Lower lobe of right lung (tissue), 2 donors: ENCODE data around the gene CELA2A. TPM values are rescaled to one million over a fixed set of nuclear protein-coding genes. Genes with fewer than 3 reads are reported as not detected.
"Not testable (repeated sequence)": the region's sequence is repeated elsewhere in the genome, so short reads cannot be mapped to it uniquely, and the experiment has no call there.

Experiments
- ATAC-seq, 2 donors: fragments of 200-7000 bp; cut with Tn5 transposase; one replicate each; pipeline ENCODE4 v1.9.1; 2020 to 2022; ENCODE audit warnings: mild to moderate bottlenecking in 2 of 2, moderate library complexity in 2 of 2
- DNase-seq: peaks from one replicate; pipeline ENCODE4 v3.0.0-alpha.2; 2020
- H3K27ac ChIP-seq: fragments of 200-600 bp; one replicate; pipeline ENCODE4 v1.8.0; 2022
- H3K27me3 ChIP-seq: fragments of 200-600 bp; one replicate; pipeline ENCODE4 v1.8.0; 2022; ENCODE audit warnings: low read depth
- H3K36me3 ChIP-seq: fragments of 200-600 bp; one replicate; pipeline ENCODE4 v1.8.0; 2022; ENCODE audit warnings: mild to moderate bottlenecking
- H3K4me1 ChIP-seq: fragments of 200-600 bp; one replicate; pipeline ENCODE4 v1.8.0; 2022
- H3K4me3 ChIP-seq: fragments of 200-600 bp; one replicate; pipeline ENCODE4 v1.8.0; 2022; ENCODE audit warnings: mild to moderate bottlenecking
- H3K9me3 ChIP-seq: fragments of 200-600 bp; one replicate; pipeline ENCODE4 v1.8.0; 2022
- intact Hi-C: fragments of 100-400 bp; cut with DNase I; formaldehyde crosslinking; loops from one replicate; pipeline ENCODE4 v1.11.0; 2022
- total RNA-seq: library from RNA; stranded (reverse); fragmentation: NEBNext Ultra II Directional; extraction: Animal tissue kit (Norgen Biotek cat#: 25700); gene quantifications from one replicate; pipeline ENCODE4 v1.2.1, GENCODE V29; 2021
- TF ChIP-seq, protein P1 (sequence below): fragments of 200-600 bp; IDR thresholded peaks from one replicate; pipeline ENCODE4 v1.8.0; 2022; ENCODE audit warnings: antibody characterized with exemption, mild to moderate bottlenecking
- donor health status: DM: no; HTN: yes; CAD: no; lungs with severe emphysema.

The CELA2A gene
- total RNA-seq, 1 donor from 2014 or later, result not detected

DNA sequence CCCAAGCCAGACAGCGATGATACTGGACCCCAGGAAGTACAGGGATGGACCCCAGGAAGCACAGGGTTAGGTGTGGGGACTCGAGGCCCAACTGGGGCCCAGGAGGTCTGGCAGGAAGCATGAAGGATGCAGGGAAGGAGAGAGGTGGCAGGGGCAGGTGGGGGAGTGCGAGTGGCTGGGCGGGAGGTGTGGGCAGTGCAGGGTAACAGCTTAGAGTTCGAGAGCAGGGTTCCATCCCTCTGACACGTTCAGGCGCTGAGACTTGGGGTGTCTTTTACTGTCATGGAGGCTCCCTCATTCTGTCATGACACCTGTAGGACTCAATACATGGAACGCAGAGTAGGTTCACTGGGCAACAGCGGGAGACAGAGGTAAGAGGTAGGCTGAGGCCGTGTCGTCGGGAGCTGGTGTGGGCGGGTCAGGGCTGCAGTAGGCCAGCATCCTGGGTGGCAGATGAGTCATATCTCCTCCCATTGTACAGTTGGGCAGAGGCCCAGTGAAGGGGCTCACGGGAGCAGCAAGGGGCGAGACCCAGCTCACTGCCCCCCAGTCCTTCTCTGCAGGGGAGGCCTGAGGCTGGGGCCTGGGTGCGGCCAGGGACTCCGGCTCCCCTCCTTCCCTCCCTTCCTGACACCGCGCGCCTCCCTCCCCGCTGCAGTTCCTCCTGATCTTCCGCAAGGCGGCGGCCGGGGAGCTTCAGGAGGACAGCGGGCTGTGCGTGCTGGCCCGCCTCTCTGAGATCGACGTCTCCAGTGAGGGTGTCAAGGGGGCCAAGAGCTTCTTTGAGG, 29.8 kb upstream of the CELA2A start:
- Histone ChIP-seq H3K27ac (no peak overlapping the region), H3K9me3 (no peaks in the 10 kb centered on the region), H3K4me3 (no peak overlapping the region), H3K4me1 (peaks cover 6% of the 10 kb centered on the region), H3K27me3 (no peaks in the 10 kb centered on the region), H3K36me3 (peaks cover 60% of the 10 kb centered on the region)
- peak; percentile 3 to 14 for ATAC-seq
- TF ChIP-seq, protein P1, sequence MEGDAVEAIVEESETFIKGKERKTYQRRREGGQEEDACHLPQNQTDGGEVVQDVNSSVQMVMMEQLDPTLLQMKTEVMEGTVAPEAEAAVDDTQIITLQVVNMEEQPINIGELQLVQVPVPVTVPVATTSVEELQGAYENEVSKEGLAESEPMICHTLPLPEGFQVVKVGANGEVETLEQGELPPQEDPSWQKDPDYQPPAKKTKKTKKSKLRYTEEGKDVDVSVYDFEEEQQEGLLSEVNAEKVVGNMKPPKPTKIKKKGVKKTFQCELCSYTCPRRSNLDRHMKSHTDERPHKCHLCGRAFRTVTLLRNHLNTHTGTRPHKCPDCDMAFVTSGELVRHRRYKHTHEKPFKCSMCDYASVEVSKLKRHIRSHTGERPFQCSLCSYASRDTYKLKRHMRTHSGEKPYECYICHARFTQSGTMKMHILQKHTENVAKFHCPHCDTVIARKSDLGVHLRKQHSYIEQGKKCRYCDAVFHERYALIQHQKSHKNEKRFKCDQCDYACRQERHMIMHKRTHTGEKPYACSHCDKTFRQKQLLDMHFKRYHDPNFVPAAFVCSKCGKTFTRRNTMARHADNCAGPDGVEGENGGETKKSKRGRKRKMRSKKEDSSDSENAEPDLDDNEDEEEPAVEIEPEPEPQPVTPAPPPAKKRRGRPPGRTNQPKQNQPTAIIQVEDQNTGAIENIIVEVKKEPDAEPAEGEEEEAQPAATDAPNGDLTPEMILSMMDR, result peak; percentile 22
- DNase-seq, result no peak
- intact Hi-C loops, result no loop called here

DNA sequence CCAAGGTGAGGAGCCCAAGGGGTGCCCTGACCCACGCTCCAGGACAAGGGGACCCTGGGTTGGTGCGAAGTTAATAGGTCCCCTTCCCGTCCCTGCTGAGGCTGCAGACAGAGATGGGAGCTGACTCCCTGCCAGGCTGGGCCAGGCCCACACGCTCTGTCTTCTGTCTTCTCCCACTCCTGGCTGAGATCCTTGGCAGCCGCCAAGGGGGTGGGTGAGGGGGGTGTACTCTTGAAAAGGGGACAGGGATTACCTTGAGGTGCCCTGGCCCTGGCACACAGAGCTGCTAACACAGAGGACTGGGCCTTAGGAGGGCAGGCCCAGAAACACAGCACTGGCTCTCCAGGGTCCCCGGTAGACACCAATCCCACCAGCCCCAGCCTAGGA, 29.3 kb upstream of the CELA2A start:
- peaks cover 60% of the 10 kb centered on the region for H3K36me3 ChIP-seq
- H3K27me3 ChIP-seq, result no peaks in the 10 kb centered on the region
- no peak for DNase-seq
- no peaks in the 10 kb centered on the region for H3K4me1 ChIP-seq
- no peak overlapping the region for H3K4me3 ChIP-seq
- H3K9me3 ChIP-seq, result no peaks in the 10 kb centered on the region
- intact Hi-C loops, result no loop called here
- no peak overlapping the region for H3K27ac ChIP-seq
- TF ChIP-seq, protein P1, result no peak
- no peak for ATAC-seq

DNA sequence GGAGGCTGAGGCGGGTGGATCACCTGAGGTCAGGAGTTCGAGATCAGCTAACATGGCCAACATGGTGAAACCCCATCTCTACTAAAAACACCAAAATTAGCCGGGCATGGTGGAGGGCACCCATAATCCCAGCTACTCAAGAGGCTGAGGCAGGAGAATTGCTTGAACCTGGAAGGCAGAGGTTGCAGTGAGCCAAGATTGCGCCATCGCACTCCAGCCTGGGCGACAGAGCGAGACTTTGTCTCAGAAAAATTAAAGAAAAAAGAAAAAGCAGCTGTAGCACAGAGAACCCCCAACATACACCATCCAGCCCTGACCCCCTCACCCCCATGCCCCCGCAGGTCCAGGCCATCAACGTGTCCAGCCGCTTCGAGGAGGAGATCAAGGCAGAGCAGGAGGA, 28.3 kb upstream of the CELA2A start:
- H3K9me3 ChIP-seq, intact Hi-C loops, H3K27ac ChIP-seq, H3K4me3 ChIP-seq, ATAC-seq, H3K4me1 ChIP-seq, H3K27me3 ChIP-seq, DNase-seq: not testable (repeated sequence)
- peaks cover 60% of the 10 kb centered on the region for H3K36me3 ChIP-seq

DNA sequence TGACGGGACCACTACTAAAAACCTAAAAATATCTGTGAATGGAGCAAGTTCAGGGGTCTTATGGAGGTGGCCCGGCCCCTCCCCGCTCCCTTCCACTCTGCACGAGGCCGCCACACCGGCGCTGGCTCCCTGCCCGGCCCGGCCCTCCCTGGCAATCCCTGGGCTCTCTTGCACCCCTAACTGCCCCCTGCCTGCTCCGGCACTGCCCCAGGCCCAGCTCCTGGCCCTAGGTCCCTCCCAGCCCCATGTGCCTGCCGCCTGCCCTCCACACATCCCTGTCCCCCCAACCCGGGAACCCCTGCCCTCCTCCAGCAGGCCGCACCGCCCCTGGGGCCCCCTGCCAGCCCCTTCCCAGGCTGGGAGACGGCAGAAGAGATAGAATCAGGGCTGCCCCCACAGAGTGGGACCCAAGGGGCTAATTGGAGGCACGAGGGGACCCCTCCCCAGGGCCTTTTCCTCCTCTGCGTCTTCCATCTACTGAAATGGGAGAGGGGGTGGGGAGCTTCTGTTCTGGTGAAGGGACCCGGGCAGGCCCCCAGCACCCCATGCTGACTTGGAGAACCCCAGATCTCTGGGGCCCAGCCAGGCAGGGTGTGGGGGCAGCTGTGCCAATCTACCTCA, 27.6 kb upstream of the CELA2A start:
- no peak for DNase-seq
- Histone ChIP-seq H3K4me3 (no peak overlapping the region), H3K36me3 (peaks cover 60% of the 10 kb centered on the region), H3K4me1 (no peaks in the 10 kb centered on the region), H3K27me3 (no peaks in the 10 kb centered on the region), H3K27ac (no peak overlapping the region), H3K9me3 (no peaks in the 10 kb centered on the region)
- ATAC-seq, result no peak
- TF ChIP-seq, protein P1, result no peak
- intact Hi-C loops, result no loop called here

DNA sequence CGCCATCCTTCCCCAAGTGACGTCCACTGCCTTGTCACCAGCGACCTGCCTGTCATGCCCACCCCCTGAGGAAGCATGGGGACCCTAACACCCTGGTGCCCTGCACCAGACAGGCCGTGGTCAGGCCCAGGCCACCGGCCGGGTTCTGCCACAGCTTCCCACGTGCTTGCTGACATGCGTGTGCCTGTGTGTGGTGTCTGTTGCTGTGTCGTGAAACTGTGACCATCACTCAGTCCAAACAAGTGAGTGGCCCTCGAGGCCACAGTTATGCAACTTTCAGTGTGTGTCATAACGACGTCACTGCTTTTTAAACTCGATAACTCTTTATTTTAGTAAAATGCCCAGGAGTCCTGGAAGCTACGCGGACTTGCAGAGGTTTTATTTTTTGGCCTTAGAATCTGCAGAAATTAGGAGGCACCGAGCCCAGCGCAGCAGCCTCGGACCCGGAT, 26.8 kb upstream of the CELA2A start:
- no peaks in the 10 kb centered on the region for H3K9me3 ChIP-seq
- no peak for DNase-seq
- intact Hi-C loops, result loop anchor here (5.0 kb wide), 1 partner anchor 102 kb away; no protein-coding TSS in a partner anchor
- no peak for ATAC-seq
- TF ChIP-seq, protein P1, result no peak
- peaks cover 4% of the 10 kb centered on the region for H3K4me1 ChIP-seq
- no peak overlapping the region for H3K27ac ChIP-seq
- no peaks in the 10 kb centered on the region for H3K27me3 ChIP-seq
- peaks cover 60% of the 10 kb centered on the region for H3K36me3 ChIP-seq
- H3K4me3 ChIP-seq, result no peak overlapping the region
